ENCODE data around the gene HHEX.

DNA sequence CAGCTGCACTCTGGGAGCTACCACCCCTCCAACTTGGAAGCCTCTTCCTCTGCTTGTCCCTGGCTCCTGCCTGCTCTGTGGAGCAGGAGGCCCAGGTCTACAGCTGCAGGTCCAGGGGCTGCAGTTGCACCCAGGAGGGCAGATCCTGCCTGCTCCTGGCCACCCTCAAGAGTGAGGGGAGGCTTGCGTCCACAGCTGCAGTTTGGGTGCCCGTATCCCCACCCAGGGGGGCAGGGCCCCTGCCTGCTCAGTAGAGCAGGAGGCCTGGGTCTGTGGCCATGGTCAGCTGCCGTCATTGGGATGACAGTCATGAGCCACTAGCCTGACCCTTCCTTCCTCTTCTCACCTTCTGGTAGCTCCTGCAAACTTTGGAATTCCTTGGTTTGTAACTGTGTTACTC lies 25.1 kb downstream of the HHEX start:
- TF ChIP-seq ZFX (IDR thresholded peaks at IDR 0.05; ENCODE audit: borderline replicate concordance), result no peak
- TF ChIP-seq, protein P1, sequence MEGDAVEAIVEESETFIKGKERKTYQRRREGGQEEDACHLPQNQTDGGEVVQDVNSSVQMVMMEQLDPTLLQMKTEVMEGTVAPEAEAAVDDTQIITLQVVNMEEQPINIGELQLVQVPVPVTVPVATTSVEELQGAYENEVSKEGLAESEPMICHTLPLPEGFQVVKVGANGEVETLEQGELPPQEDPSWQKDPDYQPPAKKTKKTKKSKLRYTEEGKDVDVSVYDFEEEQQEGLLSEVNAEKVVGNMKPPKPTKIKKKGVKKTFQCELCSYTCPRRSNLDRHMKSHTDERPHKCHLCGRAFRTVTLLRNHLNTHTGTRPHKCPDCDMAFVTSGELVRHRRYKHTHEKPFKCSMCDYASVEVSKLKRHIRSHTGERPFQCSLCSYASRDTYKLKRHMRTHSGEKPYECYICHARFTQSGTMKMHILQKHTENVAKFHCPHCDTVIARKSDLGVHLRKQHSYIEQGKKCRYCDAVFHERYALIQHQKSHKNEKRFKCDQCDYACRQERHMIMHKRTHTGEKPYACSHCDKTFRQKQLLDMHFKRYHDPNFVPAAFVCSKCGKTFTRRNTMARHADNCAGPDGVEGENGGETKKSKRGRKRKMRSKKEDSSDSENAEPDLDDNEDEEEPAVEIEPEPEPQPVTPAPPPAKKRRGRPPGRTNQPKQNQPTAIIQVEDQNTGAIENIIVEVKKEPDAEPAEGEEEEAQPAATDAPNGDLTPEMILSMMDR (IDR thresholded peaks at IDR 0.05), result no peak

Measured in 22Rv1 (cell line).